Adrenal gland (tissue), 5 donors: ENCODE data around the gene PGS1.
"Not testable (repeated sequence)": the region's sequence is repeated elsewhere in the genome, so short reads cannot be mapped to it uniquely, and the experiment has no call there.

Experiments
- CTCF ChIP-seq, 6 experiments: fragments of 450-650 bp in 4 of 6; fragments of 200-600 bp in 2 of 6; sonication (generic) in 1 of 6; IDR thresholded peaks; 1 replicate in 5 of 6; 2 replicates in 1 of 6; pipeline versions ENCODE4 v1.5.1 to v1.8.0; 2016 to 2021; ENCODE audit warnings: antibody characterized with exemption in 6 of 6, mild to moderate bottlenecking in 2 of 6, moderate library complexity in 1 of 6
- POLR2A ChIP-seq, 2 donors: fragments of 450-650 bp; IDR thresholded peaks; one replicate each; pipeline ENCODE4 v1.6.1; 2017; ENCODE audit warnings: antibody characterized with exemption in 2 of 2, mild to moderate bottlenecking in 2 of 2, moderate library complexity in 1 of 2
- donor health status: DM: no; HTN: no; CAD: no.

DNA sequence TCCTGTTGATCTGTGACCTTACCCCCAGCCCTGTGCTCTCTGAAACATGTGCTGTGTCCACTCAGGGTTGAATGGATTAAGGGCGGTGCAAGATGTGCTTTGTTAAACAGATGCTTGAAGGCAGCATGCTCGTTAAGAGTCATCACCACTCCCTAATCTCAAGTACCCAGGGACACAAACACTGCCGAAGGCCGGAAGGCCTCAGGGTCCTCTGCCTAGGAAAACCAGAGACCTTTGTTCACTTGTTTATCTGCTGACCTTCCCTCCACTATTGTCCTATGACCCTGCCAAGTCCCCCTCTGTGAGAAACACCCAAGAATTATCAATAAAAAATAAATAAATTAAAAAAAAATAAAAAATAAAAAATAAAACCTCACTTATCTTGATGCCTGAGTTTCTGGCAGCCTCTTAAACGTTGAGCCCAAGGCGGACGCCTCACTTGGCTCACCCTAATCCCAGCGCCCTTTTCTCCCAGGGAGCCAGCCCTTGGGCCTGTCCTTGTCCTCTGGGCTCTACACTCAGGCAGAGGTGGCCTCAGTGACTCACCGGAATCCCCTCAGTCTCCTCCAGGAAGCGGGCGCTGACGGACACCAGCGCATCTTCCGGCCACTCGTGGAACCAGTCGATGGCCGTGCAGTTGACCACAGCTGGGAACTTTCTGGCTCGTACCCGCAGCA is 87.8 kb downstream of the PGS1 start:
- TF ChIP-seq CTCF, POLR2A (IDR thresholded peaks at IDR 0.05): not testable (repeated sequence)
